ENCODE results near the gene NCSTN. TPM values are rescaled to one million over a fixed set of nuclear protein-coding genes. Genes with fewer than 3 reads are reported as not detected.

The NCSTN gene
- total RNA-seq, 1 experiment from 2014 or later = 67.8 TPM

DNA sequence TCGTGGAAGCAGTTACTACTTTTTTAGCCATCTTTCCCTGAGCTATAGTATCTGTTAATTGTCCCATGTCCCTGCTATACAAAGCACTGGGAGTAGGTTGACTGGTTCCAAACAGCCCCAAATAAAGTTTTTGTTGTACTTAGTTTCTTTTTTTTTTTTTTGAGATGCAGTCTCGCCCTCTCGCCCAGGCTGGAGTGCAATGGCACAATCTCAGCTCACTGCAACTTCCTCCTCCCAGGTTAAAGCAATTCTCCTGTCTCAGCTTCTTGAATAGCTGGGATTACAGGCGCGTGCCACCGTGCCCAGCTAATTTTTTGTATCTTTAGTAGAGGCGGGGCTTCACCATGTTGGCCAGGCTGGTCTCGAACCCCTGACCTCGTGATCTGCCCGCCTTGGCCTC is 3.3 kb downstream of the NCSTN start:
- no peaks in the 10 kb centered on the region for H3K27me3 ChIP-seq (ENCODE audit: insufficient read depth, low read length)
- no peak overlapping the region for H3K56ac ChIP-seq (ENCODE audit: insufficient read length, low read depth, low read length)
- H3K27ac ChIP-seq (ENCODE audit: insufficient read length, low read depth, low read length) = no peak overlapping the region
- no peak overlapping the region for H3K18ac ChIP-seq (ENCODE audit: insufficient read length, low read depth, low read length)
- TF ChIP-seq, protein P1, sequence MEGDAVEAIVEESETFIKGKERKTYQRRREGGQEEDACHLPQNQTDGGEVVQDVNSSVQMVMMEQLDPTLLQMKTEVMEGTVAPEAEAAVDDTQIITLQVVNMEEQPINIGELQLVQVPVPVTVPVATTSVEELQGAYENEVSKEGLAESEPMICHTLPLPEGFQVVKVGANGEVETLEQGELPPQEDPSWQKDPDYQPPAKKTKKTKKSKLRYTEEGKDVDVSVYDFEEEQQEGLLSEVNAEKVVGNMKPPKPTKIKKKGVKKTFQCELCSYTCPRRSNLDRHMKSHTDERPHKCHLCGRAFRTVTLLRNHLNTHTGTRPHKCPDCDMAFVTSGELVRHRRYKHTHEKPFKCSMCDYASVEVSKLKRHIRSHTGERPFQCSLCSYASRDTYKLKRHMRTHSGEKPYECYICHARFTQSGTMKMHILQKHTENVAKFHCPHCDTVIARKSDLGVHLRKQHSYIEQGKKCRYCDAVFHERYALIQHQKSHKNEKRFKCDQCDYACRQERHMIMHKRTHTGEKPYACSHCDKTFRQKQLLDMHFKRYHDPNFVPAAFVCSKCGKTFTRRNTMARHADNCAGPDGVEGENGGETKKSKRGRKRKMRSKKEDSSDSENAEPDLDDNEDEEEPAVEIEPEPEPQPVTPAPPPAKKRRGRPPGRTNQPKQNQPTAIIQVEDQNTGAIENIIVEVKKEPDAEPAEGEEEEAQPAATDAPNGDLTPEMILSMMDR (conservative IDR thresholded peaks at IDR 0.05) = no peak
- H3K79me1 ChIP-seq (ENCODE audit: insufficient read depth, low read depth, low read length, poor library complexity, severe bottlenecking) = peaks cover 3% of the 10 kb centered on the region
- no peak overlapping the region for H4K8ac ChIP-seq (replicated peaks; ENCODE audit: insufficient read length, low read depth, low read length)
- H3K14ac ChIP-seq (ENCODE audit: insufficient read depth, low read length) = no peak overlapping the region
- no peak overlapping the region for H3K23ac ChIP-seq (ENCODE audit: insufficient read length, low read depth, low read length)
- H4K5ac ChIP-seq (ENCODE audit: insufficient read length, low read depth, low read length) = no peak overlapping the region
- no peak overlapping the region for H3K4ac ChIP-seq (ENCODE audit: low read depth, low read length)
- no peak overlapping the region for H2BK12ac ChIP-seq (ENCODE audit: insufficient read length, low read depth, low read length)
- H3K23me2 ChIP-seq (ENCODE audit: insufficient read length, low read depth, low read length, poor library complexity, severe bottlenecking) = peaks cover 7% of the 10 kb centered on the region
- H2AFZ ChIP-seq (ENCODE audit: low read length) = no peak overlapping the region
- H3K9me3 ChIP-seq (ENCODE audit: control insufficient read depth, low read depth, low read length) = no peaks in the 10 kb centered on the region
- H4K20me1 ChIP-seq (ENCODE audit: control insufficient read depth, insufficient read depth, insufficient read length) = no peaks in the 10 kb centered on the region
- no peak overlapping the region for H3T11ph ChIP-seq (ENCODE audit: low read length)
- peaks cover 9% of the 10 kb centered on the region; the same call in 1 of the 2 replicates for H3K79me2 ChIP-seq (ENCODE audit: insufficient read depth, low read length)
- H3K4me2 ChIP-seq (ENCODE audit: insufficient read depth, insufficient read length, low read length) = no peak overlapping the region
- no peak overlapping the region for H2BK20ac ChIP-seq (ENCODE audit: low read depth, low read length, poor library complexity, severe bottlenecking)
- H3K4me1 ChIP-seq (ENCODE audit: insufficient read depth, low read length) = no peaks in the 10 kb centered on the region
- no peak overlapping the region for H2BK5ac ChIP-seq (ENCODE audit: insufficient read length, low read length)
- no peak for DNase-seq
- no peak overlapping the region for H2AK5ac ChIP-seq (ENCODE audit: insufficient read length, low read length)
- no peak overlapping the region for H2BK15ac ChIP-seq (ENCODE audit: low read depth, low read length)
- no peak overlapping the region for H3K27ac Mint-ChIP-seq
- no peak overlapping the region for H3K9ac ChIP-seq (ENCODE audit: extremely low read depth, insufficient read length, low read length)
- H2BK120ac ChIP-seq (ENCODE audit: low read depth, low read length, poor library complexity, severe bottlenecking) = no peak overlapping the region
- peaks cover 12 to 57% (median 41%) of the 10 kb centered on the region in 3 experiments; a peak in 6 of 7 replicates for H3K36me3 Mint-ChIP-seq (ENCODE audit: insufficient read depth in 1 of 3, low read depth in 3 of 3)
- no peak overlapping the region for H4K91ac ChIP-seq (ENCODE audit: insufficient read length, low read depth, low read length)
- WGBS (ENCODE audit: extremely low coverage, insufficient read length, low lambda C conversion rate) = no CpG with 5 or more reads among the region's 10 CpGs
- peaks cover 13 to 15% of the 10 kb centered on the region in 2 experiments for H3K4me1 Mint-ChIP-seq
- peaks cover 0 to 3% of the 10 kb centered on the region in 2 experiments; a peak in 1 of 5 replicates for H3K9me3 Mint-ChIP-seq
- H3K4me3 Mint-ChIP-seq = no peak overlapping the region
- H3K27me3 Mint-ChIP-seq (ENCODE audit: low read depth) = peaks cover 2% of the 10 kb centered on the region; the same call in 1 of the 2 replicates

Measured in H9 (cell line).